GM12874 (cell line): Measurements from ENCODE around the gene MAD1L1.

Source experiments
- TF ChIP-seq, protein P1 (sequence below): IDR thresholded peaks from 2 replicates; pipeline ENCODE4 v1.5.1; 2011; ENCODE audit warnings: low read depth, mild to moderate bottlenecking, control low read depth, low read length, moderate library complexity; ENCODE audit not compliant: insufficient read depth

The MAD1L1 gene

DNA sequence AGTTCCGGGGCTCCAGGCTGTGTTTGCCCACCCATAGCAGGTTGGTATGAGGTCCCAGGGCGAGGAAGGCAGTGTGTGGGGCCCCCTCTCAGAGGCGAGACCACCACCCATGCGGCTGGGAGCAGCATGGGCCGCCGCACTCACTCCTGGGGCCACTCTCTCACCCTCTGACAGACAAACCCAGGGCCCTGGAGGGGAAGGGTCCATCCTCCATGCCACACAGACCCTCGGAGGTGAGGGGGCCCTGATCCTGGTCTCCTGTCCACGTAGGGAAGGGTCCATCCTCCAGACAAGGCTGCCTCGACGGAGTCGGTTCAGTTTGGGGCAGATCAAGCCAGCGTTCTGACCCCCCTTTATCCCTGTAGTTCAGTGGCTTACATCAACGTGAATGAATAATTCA, 331.9 kb downstream of the MAD1L1 start:
- TF ChIP-seq, protein P1, sequence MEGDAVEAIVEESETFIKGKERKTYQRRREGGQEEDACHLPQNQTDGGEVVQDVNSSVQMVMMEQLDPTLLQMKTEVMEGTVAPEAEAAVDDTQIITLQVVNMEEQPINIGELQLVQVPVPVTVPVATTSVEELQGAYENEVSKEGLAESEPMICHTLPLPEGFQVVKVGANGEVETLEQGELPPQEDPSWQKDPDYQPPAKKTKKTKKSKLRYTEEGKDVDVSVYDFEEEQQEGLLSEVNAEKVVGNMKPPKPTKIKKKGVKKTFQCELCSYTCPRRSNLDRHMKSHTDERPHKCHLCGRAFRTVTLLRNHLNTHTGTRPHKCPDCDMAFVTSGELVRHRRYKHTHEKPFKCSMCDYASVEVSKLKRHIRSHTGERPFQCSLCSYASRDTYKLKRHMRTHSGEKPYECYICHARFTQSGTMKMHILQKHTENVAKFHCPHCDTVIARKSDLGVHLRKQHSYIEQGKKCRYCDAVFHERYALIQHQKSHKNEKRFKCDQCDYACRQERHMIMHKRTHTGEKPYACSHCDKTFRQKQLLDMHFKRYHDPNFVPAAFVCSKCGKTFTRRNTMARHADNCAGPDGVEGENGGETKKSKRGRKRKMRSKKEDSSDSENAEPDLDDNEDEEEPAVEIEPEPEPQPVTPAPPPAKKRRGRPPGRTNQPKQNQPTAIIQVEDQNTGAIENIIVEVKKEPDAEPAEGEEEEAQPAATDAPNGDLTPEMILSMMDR, result no peak

DNA sequence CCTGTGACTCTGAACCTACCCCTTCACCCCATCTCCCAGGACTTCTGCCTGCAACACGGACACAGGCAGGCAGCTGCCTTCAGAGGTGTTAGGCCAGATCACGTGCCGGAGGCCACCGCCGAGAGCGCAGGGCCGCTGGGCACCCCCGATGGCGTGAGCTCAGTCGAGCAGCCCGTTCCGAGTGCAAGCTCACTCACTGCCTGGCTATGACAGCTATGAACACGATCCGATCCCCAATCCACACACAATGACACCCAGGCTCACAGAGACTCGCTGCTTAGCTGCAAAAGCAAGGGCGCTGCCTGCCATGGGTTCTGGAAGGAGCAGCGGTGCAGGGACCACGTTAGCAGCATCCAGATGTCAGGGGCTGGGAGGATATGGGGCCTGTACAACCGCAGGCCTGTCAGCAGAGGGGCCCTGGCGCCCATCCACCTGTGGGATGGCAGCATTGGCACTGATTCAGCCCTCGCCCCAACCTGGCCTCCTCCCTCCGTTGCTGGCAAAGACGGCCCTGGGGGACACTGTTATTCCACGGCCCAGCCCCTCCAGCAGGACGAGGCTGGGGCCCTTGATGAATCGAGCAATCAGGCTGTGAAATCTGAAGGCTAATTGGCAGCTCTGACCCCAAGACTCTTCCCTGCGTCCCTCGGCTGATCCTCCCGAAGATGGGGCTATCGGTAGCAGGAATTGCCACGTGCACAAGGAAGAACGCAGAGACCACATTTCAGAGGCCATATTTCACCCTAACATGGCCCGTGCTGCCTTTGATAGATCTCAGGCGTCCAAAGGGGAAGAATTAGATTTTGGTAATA, 332.6 kb downstream of the MAD1L1 start:
- TF ChIP-seq, protein P1, result no peak

DNA sequence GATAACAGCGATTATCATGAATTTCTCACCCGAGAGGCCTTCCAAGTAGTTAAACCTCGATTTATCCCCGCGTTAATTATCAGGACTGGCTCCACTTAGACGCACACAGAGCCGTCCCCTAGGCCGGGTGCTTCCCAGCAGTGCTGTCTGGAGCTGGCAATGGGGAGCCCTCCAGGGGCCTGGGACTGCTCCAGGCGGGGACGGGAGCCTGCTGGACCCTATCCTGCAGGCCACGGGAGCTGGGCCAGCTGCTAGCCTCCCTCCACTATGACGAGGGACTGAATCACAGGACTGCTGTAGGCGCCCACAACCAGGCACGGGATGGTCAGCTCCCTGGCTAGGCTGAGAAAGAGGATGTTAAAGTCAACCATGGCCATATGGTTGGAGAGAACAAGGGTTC, 333.5 kb downstream of the MAD1L1 start:
- TF ChIP-seq, protein P1, result no peak

DNA sequence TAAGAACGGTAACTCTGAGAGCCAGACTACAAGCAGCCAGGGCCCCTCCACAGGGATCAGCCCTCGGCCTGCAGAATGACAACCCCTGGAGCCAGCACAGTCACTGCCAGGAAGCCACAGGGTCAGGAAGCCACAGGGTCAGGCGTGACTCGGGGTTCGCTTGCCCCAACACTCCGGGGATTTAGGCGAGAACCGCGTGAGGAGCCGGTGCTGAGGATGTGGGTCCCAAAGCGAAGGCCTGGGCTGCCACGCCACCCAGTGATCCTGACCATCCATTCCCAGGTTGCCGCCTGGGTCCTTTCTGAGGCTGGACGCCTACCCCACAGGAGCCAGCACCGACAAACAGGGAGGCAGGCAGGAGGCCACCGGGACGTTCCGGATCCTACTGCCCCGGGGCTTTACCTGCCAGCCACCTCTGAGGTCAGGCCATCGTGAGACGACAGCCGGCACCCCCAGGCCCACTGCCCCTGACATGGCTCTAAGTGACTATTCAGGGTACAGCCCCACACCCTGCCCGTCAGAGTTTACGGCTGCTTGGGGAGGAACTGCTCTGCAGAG, 334.0 kb downstream of the MAD1L1 start:
- TF ChIP-seq, protein P1, result no peak

DNA sequence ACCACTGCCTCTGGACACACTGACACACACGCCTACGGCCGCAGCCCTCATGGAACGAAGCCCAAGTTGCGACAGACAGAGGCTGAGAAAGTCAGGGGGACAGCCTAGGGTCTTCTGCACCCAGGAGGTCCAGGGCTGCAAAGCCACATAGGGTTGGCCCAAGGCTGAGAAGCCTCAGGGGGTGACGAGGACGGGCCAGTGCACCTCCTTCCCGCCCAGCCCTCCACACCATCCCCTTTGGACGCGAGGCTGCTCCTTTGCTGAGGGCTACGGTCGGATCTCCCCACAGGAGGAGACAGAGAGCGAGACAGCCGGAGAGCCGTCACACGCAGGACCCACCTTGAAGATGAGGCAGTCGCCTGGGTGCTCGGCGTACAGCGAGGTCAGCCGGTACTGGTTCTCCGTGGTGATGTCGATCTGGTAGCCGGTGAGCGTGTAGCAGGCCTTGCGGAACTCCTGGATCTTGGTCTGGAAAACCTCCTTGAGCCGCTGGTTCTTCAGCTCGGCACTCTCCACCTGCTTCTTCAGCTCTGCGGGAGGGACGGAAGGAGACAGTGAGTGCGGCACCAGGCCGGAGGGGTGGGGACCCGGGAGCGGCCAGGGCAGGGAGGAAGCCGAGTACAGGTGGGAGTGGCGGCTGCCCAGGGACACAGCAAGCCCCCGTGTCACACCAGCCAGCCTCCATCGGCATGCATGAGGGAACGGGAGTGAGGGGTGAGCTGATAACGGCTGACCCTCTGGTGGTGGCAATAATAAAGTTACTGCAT, 334.7 kb downstream of the MAD1L1 start:
- TF ChIP-seq, protein P1, result no peak

DNA sequence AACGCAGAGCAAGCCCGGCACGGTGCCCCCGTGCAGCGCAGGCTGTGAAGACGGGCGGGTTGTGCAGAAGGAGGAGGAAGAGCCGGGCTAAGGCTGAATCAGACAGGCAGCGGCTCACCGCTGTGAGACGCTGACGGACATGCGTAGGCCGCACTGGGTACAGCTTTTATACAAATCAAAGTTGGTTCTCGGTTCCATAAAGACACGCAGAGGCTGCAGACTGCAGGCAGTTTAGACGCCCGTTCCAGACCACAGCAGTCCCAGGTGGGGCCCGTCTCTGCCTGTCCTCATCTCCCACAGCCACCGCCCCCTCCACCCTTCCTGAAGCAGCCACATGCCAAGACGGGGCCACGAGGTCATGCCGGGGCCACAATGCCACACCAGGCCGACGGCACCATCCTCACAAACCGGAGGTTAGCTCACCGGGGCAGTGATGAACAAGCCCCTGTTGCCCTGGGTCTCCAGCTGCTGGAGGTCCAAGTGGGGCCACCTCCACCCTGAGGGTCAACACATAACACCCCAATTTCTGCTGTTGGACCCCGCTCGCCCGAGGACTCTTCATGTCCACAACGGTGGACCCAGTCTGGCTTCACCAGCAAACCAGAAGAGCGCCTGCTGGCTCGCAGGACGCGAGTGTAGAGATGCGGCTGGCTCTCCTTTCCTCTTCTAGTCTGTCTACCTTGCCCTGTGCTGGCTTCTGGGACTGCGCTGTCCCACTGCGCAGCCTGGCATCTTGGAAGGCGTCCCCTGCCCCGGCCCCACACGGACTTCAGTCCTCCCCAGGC, 335.5 kb downstream of the MAD1L1 start:
- TF ChIP-seq, protein P1, result no peak
